ENCODE results near the gene CFAP77. TPM values are rescaled to one million over a fixed set of nuclear protein-coding genes. Genes with fewer than 3 reads are reported as not detected.

CFAP77 gene
- total and polyA plus RNA-seq, 9 of the 15 experiments (the other 6 are each of a cell fraction or from before 2014, with no cell fraction given), result not detected

DNA sequence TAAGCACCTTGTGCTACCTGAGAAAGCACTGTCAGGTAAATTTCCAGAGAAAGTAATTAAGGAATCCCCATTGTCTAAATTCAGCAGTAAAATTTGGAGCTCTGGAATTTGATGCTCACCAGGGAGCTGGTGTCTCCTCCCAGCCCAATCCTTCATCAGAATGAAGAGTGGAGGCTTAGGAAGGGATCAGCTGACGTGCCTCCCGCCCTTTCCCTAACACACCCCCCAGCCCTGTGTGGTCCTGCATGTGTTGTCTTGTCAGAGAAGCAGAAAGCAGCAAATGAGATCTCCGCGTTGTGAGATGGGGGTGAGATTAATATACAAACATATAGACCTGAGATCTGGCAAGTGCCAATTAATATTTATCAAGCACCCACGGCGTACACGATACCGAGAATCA is 145.5 kb downstream of the CFAP77 start:
- in situ Hi-C loops (cut with MboI), result no loop called here

More for the DNA sequence above, 145.5 kb downstream of the CFAP77 start:
- BruUV-seq (replicated peaks), result no TSS peak
- intact Hi-C loops (cut with micrococcal nuclease), result no loop called here
- Histone ChIP-seq H3K4me1 (replicated peaks in 1 of 2; ENCODE audit: control insufficient read depth in 2 of 2, insufficient read depth in 2 of 2, low read length in 2 of 2) (no peaks in the 10 kb centered on the region), H3K27ac (ENCODE audit: extremely low read depth, low read depth, low read length) (no peak overlapping the region), H3K4me3 (no peak overlapping the region), H3K9me1 (ENCODE audit: control insufficient read depth, insufficient read depth, low read length) (no peaks in the 10 kb centered on the region), H3K79me2 (ENCODE audit: control insufficient read depth, insufficient read depth, low read length) (no peaks in the 10 kb centered on the region), H3K9me3 (replicated peaks; ENCODE audit: control insufficient read depth, insufficient read depth, low read depth, low read length) (no peaks in the 10 kb centered on the region; the same call in 1 of the 2 replicates), H2AFZ (ENCODE audit: low read depth, low read length) (no peak overlapping the region), H3K9ac (ENCODE audit: insufficient read depth in 1 of 2, low read depth in 2 of 2, low read length in 2 of 2) (no peak overlapping the region), H3K27me3 (ENCODE audit: control insufficient read depth in 2 of 2, insufficient read depth in 2 of 2, low read length in 2 of 2) (peaks cover 45 to 62% of the 10 kb centered on the region in 2 experiments), H3K4me2 (ENCODE audit: insufficient read depth, low read length) (no peak overlapping the region), H4K20me1 (replicated peaks; ENCODE audit: control insufficient read depth, insufficient read depth, low read length) (no peaks in the 10 kb centered on the region), H3K36me3 (ENCODE audit: control insufficient read depth, insufficient read depth, low read length) (no peaks in the 10 kb centered on the region)
- 0% methylated on average over 8 of the region's 8 CpGs for WGBS (ENCODE audit: insufficient coverage, low coverage, missing lambda C conversion rate)
- CTCF ChIA-PET (ENCODE audit: low intra/inter-chr PET ratio), result no interaction called here
- no peak for ATAC-seq
- TF ChIP-seq, protein P1, sequence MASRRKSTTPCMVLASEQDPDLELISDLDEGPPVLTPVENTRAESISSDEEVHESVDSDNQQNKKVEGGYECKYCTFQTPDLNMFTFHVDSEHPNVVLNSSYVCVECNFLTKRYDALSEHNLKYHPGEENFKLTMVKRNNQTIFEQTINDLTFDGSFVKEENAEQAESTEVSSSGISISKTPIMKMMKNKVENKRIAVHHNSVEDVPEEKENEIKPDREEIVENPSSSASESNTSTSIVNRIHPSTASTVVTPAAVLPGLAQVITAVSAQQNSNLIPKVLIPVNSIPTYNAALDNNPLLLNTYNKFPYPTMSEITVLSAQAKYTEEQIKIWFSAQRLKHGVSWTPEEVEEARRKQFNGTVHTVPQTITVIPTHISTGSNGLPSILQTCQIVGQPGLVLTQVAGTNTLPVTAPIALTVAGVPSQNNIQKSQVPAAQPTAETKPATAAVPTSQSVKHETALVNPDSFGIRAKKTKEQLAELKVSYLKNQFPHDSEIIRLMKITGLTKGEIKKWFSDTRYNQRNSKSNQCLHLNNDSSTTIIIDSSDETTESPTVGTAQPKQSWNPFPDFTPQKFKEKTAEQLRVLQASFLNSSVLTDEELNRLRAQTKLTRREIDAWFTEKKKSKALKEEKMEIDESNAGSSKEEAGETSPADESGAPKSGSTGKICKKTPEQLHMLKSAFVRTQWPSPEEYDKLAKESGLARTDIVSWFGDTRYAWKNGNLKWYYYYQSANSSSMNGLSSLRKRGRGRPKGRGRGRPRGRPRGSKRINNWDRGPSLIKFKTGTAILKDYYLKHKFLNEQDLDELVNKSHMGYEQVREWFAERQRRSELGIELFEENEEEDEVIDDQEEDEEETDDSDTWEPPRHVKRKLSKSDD (conservative IDR thresholded peaks at IDR 0.05; ENCODE audit: low read length), result no peak
- TF ChIP-seq, protein P2, sequence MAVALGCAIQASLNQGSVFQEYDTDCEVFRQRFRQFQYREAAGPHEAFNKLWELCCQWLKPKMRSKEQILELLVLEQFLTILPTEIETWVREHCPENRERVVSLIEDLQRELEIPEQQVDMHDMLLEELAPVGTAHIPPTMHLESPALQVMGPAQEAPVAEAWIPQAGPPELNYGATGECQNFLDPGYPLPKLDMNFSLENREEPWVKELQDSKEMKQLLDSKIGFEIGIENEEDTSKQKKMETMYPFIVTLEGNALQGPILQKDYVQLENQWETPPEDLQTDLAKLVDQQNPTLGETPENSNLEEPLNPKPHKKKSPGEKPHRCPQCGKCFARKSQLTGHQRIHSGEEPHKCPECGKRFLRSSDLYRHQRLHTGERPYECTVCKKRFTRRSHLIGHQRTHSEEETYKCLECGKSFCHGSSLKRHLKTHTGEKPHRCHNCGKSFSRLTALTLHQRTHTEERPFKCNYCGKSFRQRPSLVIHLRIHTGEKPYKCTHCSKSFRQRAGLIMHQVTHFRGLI (CRISPR knock-in tag; IDR thresholded peaks at IDR 0.05), result no peak
- TF ChIP-seq, protein P3, sequence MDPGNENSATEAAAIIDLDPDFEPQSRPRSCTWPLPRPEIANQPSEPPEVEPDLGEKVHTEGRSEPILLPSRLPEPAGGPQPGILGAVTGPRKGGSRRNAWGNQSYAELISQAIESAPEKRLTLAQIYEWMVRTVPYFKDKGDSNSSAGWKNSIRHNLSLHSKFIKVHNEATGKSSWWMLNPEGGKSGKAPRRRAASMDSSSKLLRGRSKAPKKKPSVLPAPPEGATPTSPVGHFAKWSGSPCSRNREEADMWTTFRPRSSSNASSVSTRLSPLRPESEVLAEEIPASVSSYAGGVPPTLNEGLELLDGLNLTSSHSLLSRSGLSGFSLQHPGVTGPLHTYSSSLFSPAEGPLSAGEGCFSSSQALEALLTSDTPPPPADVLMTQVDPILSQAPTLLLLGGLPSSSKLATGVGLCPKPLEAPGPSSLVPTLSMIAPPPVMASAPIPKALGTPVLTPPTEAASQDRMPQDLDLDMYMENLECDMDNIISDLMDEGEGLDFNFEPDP (CRISPR knock-in tag; IDR thresholded peaks at IDR 0.05), result no peak
- no peak for TF ChIP-seq RBM39 (optimal IDR thresholded peaks at IDR 0.05; ENCODE audit: low read depth, low read length)
- no peak for TF ChIP-seq L3MBTL2 (IDR thresholded peaks at IDR 0.05)
- no peak for TF ChIP-seq FOXK1 (CRISPR knock-in tag; IDR thresholded peaks at IDR 0.05; ENCODE audit: borderline replicate concordance)
- TF ChIP-seq, protein P4, sequence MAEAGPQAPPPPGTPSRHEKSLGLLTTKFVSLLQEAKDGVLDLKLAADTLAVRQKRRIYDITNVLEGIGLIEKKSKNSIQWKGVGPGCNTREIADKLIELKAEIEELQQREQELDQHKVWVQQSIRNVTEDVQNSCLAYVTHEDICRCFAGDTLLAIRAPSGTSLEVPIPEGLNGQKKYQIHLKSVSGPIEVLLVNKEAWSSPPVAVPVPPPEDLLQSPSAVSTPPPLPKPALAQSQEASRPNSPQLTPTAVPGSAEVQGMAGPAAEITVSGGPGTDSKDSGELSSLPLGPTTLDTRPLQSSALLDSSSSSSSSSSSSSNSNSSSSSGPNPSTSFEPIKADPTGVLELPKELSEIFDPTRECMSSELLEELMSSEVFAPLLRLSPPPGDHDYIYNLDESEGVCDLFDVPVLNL (CRISPR knock-in tag; IDR thresholded peaks at IDR 0.05; ENCODE audit: low read depth), result no peak
- TF ChIP-seq, protein P5, sequence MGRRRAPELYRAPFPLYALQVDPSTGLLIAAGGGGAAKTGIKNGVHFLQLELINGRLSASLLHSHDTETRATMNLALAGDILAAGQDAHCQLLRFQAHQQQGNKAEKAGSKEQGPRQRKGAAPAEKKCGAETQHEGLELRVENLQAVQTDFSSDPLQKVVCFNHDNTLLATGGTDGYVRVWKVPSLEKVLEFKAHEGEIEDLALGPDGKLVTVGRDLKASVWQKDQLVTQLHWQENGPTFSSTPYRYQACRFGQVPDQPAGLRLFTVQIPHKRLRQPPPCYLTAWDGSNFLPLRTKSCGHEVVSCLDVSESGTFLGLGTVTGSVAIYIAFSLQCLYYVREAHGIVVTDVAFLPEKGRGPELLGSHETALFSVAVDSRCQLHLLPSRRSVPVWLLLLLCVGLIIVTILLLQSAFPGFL (CRISPR knock-in tag; IDR thresholded peaks at IDR 0.05), result no peak
- no peak for TF ChIP-seq RBM34 (IDR thresholded peaks at IDR 0.05; ENCODE audit: borderline replicate concordance, insufficient read depth, low read length)
- TF ChIP-seq ZNF316 (IDR thresholded peaks at IDR 0.05), result no peak
- TF ChIP-seq, protein P6, sequence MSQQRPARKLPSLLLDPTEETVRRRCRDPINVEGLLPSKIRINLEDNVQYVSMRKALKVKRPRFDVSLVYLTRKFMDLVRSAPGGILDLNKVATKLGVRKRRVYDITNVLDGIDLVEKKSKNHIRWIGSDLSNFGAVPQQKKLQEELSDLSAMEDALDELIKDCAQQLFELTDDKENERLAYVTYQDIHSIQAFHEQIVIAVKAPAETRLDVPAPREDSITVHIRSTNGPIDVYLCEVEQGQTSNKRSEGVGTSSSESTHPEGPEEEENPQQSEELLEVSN (IDR thresholded peaks at IDR 0.05; ENCODE audit: borderline replicate concordance in 1 of 2, extremely low read depth in 1 of 2, insufficient read depth in 1 of 2, insufficient read length in 1 of 2, low read depth in 1 of 2, low read length in 1 of 2, poor library complexity in 1 of 2, severe bottlenecking in 1 of 2), result no peak
- no peak for TF ChIP-seq ZC3H11A (IDR thresholded peaks at IDR 0.05; ENCODE audit: low read depth, low read length)
- no peak for TF ChIP-seq ZNF431 (CRISPR knock-in tag; IDR thresholded peaks at IDR 0.05)
- POLR2A ChIA-PET, result no interaction called here
- FAIRE-seq, result no peak
- DNase-seq (ENCODE audit: extremely low read depth in 1 of 4, low spot score in 3 of 4), result no peak

All from K562 (cell line).